Keratinocyte (primary cell): ENCODE results near the gene ATF6. TPM values are rescaled to one million over a fixed set of nuclear protein-coding genes. Genes with fewer than 3 reads are reported as not detected.

ENCODE experiments used
- DNase-seq: peaks from one replicate; pipeline ENCODE4 v3.0.0-alpha.2; 2011; ENCODE audit warnings: low read depth, missing footprints, low spot score
- FAIRE-seq: peaks from 2 replicates; lab custom pipeline; 2011; peaks lifted over from hg19 to GRCh38; lab: Jason Lieb, UNC
- H2AFZ ChIP-seq: 2 replicates; pipeline ENCODE4 v1.6.0; 2012; ENCODE audit warnings: low read length, control low read depth, inconsistent platforms; ENCODE audit not compliant: control insufficient read depth
- H3K27ac ChIP-seq: 2 replicates; pipeline ENCODE4 v1.5.1; 2011; ENCODE audit warnings: low read length; ENCODE audit not compliant: control insufficient read depth, insufficient read depth
- H3K27me3 ChIP-seq: 3 replicates; pipeline ENCODE4 v1.6.0; 2011; ENCODE audit warnings: low read length; ENCODE audit not compliant: control insufficient read depth, insufficient read depth; ENCODE audit errors: extremely low read depth
- H3K36me3 ChIP-seq, 2 experiments: 2 replicates in 1 of 2; 3 replicates in 1 of 2; pipeline ENCODE4 v1.5.1; 2011; ENCODE audit warnings: low read length in 2 of 2, mild to moderate bottlenecking in 1 of 2; ENCODE audit not compliant: control insufficient read depth in 2 of 2, insufficient read depth in 2 of 2; ENCODE audit errors: extremely low read depth in 1 of 2
- H3K4me1 ChIP-seq: 3 replicates; pipeline ENCODE4 v1.5.1; 2011; ENCODE audit warnings: low read length; ENCODE audit not compliant: control insufficient read depth, insufficient read depth; ENCODE audit errors: extremely low read depth
- H3K4me2 ChIP-seq: 3 replicates; pipeline ENCODE4 v1.6.0; 2011; ENCODE audit warnings: low read depth, low read length; ENCODE audit not compliant: control insufficient read depth, insufficient read depth; ENCODE audit errors: extremely low read depth
- H3K4me3 ChIP-seq, 3 experiments: fragments of 200-600 bp in 1 of 3; sonication (generic) in 1 of 3; 2 replicates in 2 of 3; 3 replicates in 1 of 3; pipeline ENCODE4 v1.5.1; 2011 to 2016; ENCODE audit warnings: low read length in 3 of 3, mild to moderate bottlenecking in 3 of 3, control low read depth in 2 of 3, inconsistent platforms in 1 of 3, low read depth in 1 of 3, mixed read lengths in 1 of 3, mixed run types in 1 of 3, moderate library complexity in 1 of 3; ENCODE audit not compliant: control insufficient read depth in 2 of 3, insufficient read depth in 2 of 3; ENCODE audit errors: extremely low read depth in 1 of 3
- H3K79me2 ChIP-seq: 2 replicates; pipeline ENCODE4 v1.6.0; 2012; ENCODE audit warnings: low read length; ENCODE audit not compliant: control insufficient read depth, insufficient read depth
- H3K9ac ChIP-seq: 3 replicates; pipeline ENCODE4 v1.6.0; 2011; ENCODE audit warnings: low read length; ENCODE audit not compliant: control insufficient read depth, insufficient read depth; ENCODE audit errors: extremely low read depth
- H3K9me1 ChIP-seq: 3 replicates; pipeline ENCODE4 v1.6.0; 2011; ENCODE audit warnings: low read length; ENCODE audit not compliant: control insufficient read depth, insufficient read depth; ENCODE audit errors: extremely low read depth
- H3K9me3 ChIP-seq: 2 replicates; pipeline ENCODE4 v1.5.1; 2012; ENCODE audit warnings: low read depth, low read length; ENCODE audit not compliant: control insufficient read depth
- H4K20me1 ChIP-seq: 3 replicates; pipeline ENCODE4 v1.6.0; 2011; ENCODE audit warnings: low read length; ENCODE audit not compliant: control insufficient read depth, insufficient read depth; ENCODE audit errors: extremely low read depth
- CTCF ChIP-seq, 3 experiments: IDR thresholded peaks in 1 of 3; conservative IDR thresholded peaks in 1 of 3; optimal IDR thresholded peaks in 1 of 3; 2 replicates in 2 of 3; 3 replicates in 1 of 3; pipeline versions ENCODE3 to v1.5.1; 2011; ENCODE audit warnings: low read length in 3 of 3, mild to moderate bottlenecking in 3 of 3, moderate library complexity in 2 of 3, control low read depth in 1 of 3, inconsistent platforms in 1 of 3; ENCODE audit not compliant: insufficient read depth in 2 of 3; ENCODE audit errors: extremely low read depth in 1 of 3
- EZH2 ChIP-seq: IDR thresholded peaks from one replicate; pipeline ENCODE4 v1.6.1; 2012; ENCODE audit warnings: inconsistent platforms, mild to moderate bottlenecking, low read length, moderate library complexity
- dilution Hi-C: fragments of 300-500 bp; cut with MboI; formaldehyde crosslinking; loops from one replicate; pipeline ENCODE4 v1.7.0; 2020; ENCODE audit warnings: low sequenced_read_pairs; ENCODE audit not compliant: extremely low pct_ligation_motif_present
- polyA plus RNA-seq, 5 experiments: library from polyadenylated mRNA; depleted of rRNA in 3 of 5; stranded (reverse) in 3 of 5; stranded (forward) in 1 of 5; unstranded in 1 of 5; fragments of >200 nt; gene quantifications; 1 replicate in 1 of 5; 2 replicates in 3 of 5; 3 replicates in 1 of 5; pipeline versions ENCODE4 v1.2.1 to v1.2.3, GENCODE V29; 2011 to 2012; ENCODE audit warnings: missing spikeins in 2 of 5, low read depth in 1 of 5, low replicate concordance in 1 of 5

Gene ATF6
- polyA plus RNA-seq, 1 donor (not counting 4 experiments of a cell fraction or from before 2014, with no cell fraction given) = 19.7 TPM

GRCh38 chr1:161779393-161779792 lies 13.3 kb downstream of the ATF6 start:
- Histone ChIP-seq H3K9me3 (no peaks in the 10 kb centered on the region), H3K27me3 (no peaks in the 10 kb centered on the region), H3K4me3 (no peak overlapping the region), H3K27ac (no peak overlapping the region), H3K79me2 (peaks cover 14% of the 10 kb centered on the region), H3K36me3 (peaks cover 0 to 2% of the 10 kb centered on the region in 2 experiments), H3K9ac (no peak overlapping the region), H3K4me2 (no peak overlapping the region), H2AFZ (no peak overlapping the region), H3K4me1 (no peaks in the 10 kb centered on the region), H3K9me1 (no peaks in the 10 kb centered on the region), H4K20me1 (peaks cover 2% of the 10 kb centered on the region)
- FAIRE-seq (no peak), DNase-seq (no peak)
- dilution Hi-C loops = no loop called here
- TF ChIP-seq CTCF (optimal IDR thresholded peaks at IDR 0.05 in 1 of 3, IDR thresholded peaks at IDR 0.05 in 1 of 3, conservative IDR thresholded peaks at IDR 0.05 in 1 of 3; ENCODE audit: extremely low read depth in 1 of 3, insufficient read depth in 2 of 3, low read length in 3 of 3) = no peak
- no peak for TF ChIP-seq EZH2

- FAIRE-seq (no peak), DNase-seq (no peak)
- no peak overlapping the region for H3K27ac ChIP-seq
- no peaks in the 10 kb centered on the region for H4K20me1 ChIP-seq
- no peaks in the 10 kb centered on the region for H3K4me1 ChIP-seq
- no peak overlapping the region for H3K4me3 ChIP-seq
- peaks cover 0 to 5% of the 10 kb centered on the region in 2 experiments for H3K36me3 ChIP-seq
- no peak overlapping the region for H3K4me2 ChIP-seq
- no peaks in the 10 kb centered on the region for H3K79me2 ChIP-seq
- TF ChIP-seq CTCF (optimal IDR thresholded peaks at IDR 0.05 in 1 of 3, IDR thresholded peaks at IDR 0.05 in 1 of 3, conservative IDR thresholded peaks at IDR 0.05 in 1 of 3; ENCODE audit: extremely low read depth in 1 of 3, insufficient read depth in 2 of 3, low read length in 3 of 3) = no peak
- TF ChIP-seq EZH2 = no peak
- dilution Hi-C loops = no loop called here
- no peaks in the 10 kb centered on the region for H3K27me3 ChIP-seq
- H3K9me1 ChIP-seq = no peaks in the 10 kb centered on the region
- no peak overlapping the region for H2AFZ ChIP-seq
- H3K9me3 ChIP-seq = no peaks in the 10 kb centered on the region
- no peak overlapping the region for H3K9ac ChIP-seq
Observed at GRCh38 chr1:161781995-161782394, 15.9 kb downstream of the ATF6 start.
